CD4-positive, alpha-beta T cell (primary cell): ENCODE measurements around the gene PLA2G2D. TPM values are rescaled to one million over a fixed set of nuclear protein-coding genes. Genes with fewer than 3 reads are reported as not detected.

ENCODE experiments used
- ATAC-seq: fragments of 200-7000 bp; cut with Tn5 transposase; one replicate; pipeline ENCODE4 v1.10.0; 2022; ENCODE audit warnings: mild to moderate bottlenecking; ENCODE audit not compliant: poor library complexity
- CTCF ChIA-PET: fragments of 350-600 bp; sonication (Branson Sonifier 250); formaldehyde crosslinking; loops from one replicate; lab custom pipeline; 2021; ENCODE audit warnings: antibody characterized with exemption, inconsistent platforms; lab: Charles Lee
- POLR2A ChIA-PET: fragments of 350-600 bp; sonication (Branson Sonifier 250); formaldehyde crosslinking; loops from one replicate; lab custom pipeline; 2021; ENCODE audit warnings: antibody characterized with exemption, inconsistent platforms; lab: Charles Lee
- DNase-seq, 14 experiments: peaks; one replicate each; pipeline ENCODE4 v3.0.0-alpha.2; 2013 to 2020; ENCODE audit warnings: mixed read lengths in 2 of 14
- H3K27ac ChIP-seq, 2 donors: one replicate each; pipeline versions ENCODE4 v1.5.1 to v1.7.0; 2013; ENCODE audit warnings: low read length in 2 of 2, low read depth in 1 of 2, mild to moderate bottlenecking in 1 of 2
- H3K27me3 ChIP-seq, 2 experiments: 1 replicate in 1 of 2; 2 replicates in 1 of 2; pipeline versions ENCODE4 v1.6.1 to v1.7.0; 2013; ENCODE audit warnings: low read length in 2 of 2, control low read depth in 1 of 2, mild to moderate bottlenecking in 1 of 2, moderate library complexity in 1 of 2; ENCODE audit not compliant: insufficient read depth in 2 of 2, control insufficient read depth in 1 of 2
- H3K36me3 ChIP-seq: one replicate; pipeline ENCODE4 v1.6.1; 2013; ENCODE audit warnings: low read length, control low read depth; ENCODE audit not compliant: insufficient read depth
- H3K4me1 ChIP-seq: one replicate; pipeline ENCODE4 v1.6.1; 2013; ENCODE audit warnings: low read length, control low read depth; ENCODE audit not compliant: insufficient read depth
- H3K4me3 ChIP-seq: one replicate; pipeline ENCODE4 v1.5.1; 2013; ENCODE audit warnings: mild to moderate bottlenecking, low read length, moderate library complexity
- H3K9me3 ChIP-seq, 2 experiments: 1 replicate in 1 of 2; 2 replicates in 1 of 2; pipeline versions ENCODE4 v1.6.1 to v1.7.0; 2013; ENCODE audit warnings: low read length in 2 of 2, mild to moderate bottlenecking in 2 of 2, control low read depth in 1 of 2, moderate library complexity in 1 of 2; ENCODE audit not compliant: control insufficient read depth in 1 of 2, insufficient read depth in 1 of 2
- H3K27ac Mint-ChIP-seq: one replicate; pipeline ENCODE4 v1.8.0; 2020; ENCODE audit warnings: mixed read lengths
- H3K27me3 Mint-ChIP-seq: one replicate; pipeline ENCODE4 v1.8.0; 2021; ENCODE audit warnings: mixed read lengths
- H3K36me3 Mint-ChIP-seq: one replicate; pipeline ENCODE4 v1.8.0; 2021; ENCODE audit warnings: low read depth, mixed read lengths
- H3K4me1 Mint-ChIP-seq: one replicate; pipeline ENCODE4 v1.8.0; 2021; ENCODE audit warnings: low read depth, mixed read lengths
- H3K4me3 Mint-ChIP-seq: one replicate; pipeline ENCODE4 v1.8.0; 2020; ENCODE audit warnings: mild to moderate bottlenecking, mixed read lengths
- H3K9me3 Mint-ChIP-seq: one replicate; pipeline ENCODE4 v1.8.0; 2020; ENCODE audit warnings: mixed read lengths
- intact Hi-C, 2 experiments: fragments of 100-400 bp; cut with DNase I in 1 of 2; cut with micrococcal nuclease in 1 of 2; formaldehyde crosslinking; loops; one replicate each; pipeline versions ENCODE4 v1.15.1 to v1.9.0; 2023 to 2025; cut with DNase I, micrococcal nuclease
- total RNA-seq, 174 experiments: library from RNA in 2 of 174; stranded (reverse) in 2 of 174; gene quantifications; one replicate each; pipeline ENCODE4 v1.2.3 and lab custom pipeline; 2021 to 2026
- TF ChIP-seq, protein P1 (sequence below): fragments of 200-600 bp; IDR thresholded peaks from one replicate; pipeline ENCODE4 v1.8.0; 2022; ENCODE audit warnings: antibody characterized with exemption, mild to moderate bottlenecking

Gene PLA2G2D
- total RNA-seq, 2 experiments from 2014 or later = not detected

DNA sequence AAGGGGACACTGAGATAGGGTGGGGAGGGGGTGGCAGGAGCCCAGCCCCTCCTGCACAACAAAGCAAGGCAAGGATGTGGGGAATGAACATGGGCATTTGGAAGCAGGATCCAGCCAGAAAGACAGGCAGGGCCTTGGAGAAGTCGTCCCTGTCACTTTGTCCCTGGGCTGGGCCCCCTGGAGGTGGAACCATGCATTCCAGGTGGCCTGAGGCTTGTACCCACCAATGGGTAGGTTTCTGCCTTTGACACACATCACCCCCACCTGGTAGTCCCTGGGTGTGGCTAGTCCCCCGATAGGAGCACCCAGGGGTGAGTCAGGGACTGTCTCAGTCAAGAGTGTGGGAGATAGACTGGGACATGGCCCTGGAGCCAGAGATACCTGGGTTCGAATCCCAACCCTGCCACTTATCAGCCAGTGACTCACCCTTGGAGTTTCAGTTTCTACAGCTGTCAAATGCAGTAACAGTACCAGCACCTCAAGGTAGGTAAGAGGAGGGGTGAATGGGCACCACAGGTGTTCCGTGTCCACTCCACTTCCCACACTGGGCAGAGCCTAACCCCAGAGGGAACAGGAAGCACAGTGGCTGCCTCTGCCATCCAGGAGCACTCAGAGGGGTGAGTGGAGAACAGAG, 10.0 kb downstream of the PLA2G2D start:
- no peaks in the 10 kb centered on the region for H3K9me3 Mint-ChIP-seq
- Histone ChIP-seq H3K27me3 (peaks cover 0 to 3% of the 10 kb centered on the region in 2 experiments), H3K4me1 (no peaks in the 10 kb centered on the region), H3K36me3 (no peaks in the 10 kb centered on the region), H3K4me3 (no peak overlapping the region), H3K27ac (no peak overlapping the region), H3K9me3 (no peaks in the 10 kb centered on the region)
- no peaks in the 10 kb centered on the region for H3K36me3 Mint-ChIP-seq
- no peak for DNase-seq
- ChIA-PET CTCF (no interaction called here), POLR2A (no interaction called here)
- H3K4me3 Mint-ChIP-seq = no peak overlapping the region
- no peak for ATAC-seq
- no peak overlapping the region for H3K27ac Mint-ChIP-seq
- no peaks in the 10 kb centered on the region for H3K4me1 Mint-ChIP-seq
- intact Hi-C loops = no loop called here
- TF ChIP-seq, protein P1, sequence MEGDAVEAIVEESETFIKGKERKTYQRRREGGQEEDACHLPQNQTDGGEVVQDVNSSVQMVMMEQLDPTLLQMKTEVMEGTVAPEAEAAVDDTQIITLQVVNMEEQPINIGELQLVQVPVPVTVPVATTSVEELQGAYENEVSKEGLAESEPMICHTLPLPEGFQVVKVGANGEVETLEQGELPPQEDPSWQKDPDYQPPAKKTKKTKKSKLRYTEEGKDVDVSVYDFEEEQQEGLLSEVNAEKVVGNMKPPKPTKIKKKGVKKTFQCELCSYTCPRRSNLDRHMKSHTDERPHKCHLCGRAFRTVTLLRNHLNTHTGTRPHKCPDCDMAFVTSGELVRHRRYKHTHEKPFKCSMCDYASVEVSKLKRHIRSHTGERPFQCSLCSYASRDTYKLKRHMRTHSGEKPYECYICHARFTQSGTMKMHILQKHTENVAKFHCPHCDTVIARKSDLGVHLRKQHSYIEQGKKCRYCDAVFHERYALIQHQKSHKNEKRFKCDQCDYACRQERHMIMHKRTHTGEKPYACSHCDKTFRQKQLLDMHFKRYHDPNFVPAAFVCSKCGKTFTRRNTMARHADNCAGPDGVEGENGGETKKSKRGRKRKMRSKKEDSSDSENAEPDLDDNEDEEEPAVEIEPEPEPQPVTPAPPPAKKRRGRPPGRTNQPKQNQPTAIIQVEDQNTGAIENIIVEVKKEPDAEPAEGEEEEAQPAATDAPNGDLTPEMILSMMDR = no peak
- H3K27me3 Mint-ChIP-seq = peaks cover 2% of the 10 kb centered on the region

DNA sequence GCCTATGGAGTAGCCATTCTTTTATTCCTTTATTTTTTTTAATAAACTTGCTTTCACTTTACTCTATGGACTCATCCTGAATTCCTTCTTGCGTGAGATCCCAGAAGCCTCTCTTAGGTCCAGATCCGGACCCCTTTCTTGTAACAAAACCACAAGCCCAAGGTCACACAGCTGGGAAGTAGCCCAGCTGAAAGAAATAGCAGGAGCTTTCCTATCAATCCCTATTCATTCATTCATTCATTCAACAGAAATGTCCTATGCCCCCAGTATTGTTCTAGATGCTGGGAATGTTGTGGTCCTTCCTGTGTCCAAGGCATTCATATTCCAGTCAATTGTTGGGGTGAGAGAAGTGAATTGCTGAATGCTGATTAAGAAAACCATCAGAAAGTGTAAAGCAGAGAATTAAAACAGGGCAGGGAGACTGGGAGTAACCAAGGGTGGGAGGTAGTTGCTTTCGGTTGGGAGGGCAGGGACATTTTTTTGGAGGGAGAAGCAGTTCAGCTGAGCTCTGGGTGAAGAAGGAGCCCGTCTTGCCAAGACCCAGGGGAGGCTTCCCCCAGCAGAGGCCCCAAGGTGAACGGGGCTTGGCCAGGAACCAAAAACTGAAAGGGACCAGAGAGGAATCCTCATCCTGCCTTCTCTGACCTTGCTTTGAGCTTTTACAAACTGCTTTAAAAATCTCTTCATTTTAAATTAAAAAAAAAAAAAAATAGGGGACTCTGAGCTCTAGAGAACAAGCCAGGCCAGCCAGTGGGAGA, 10.8 kb downstream of the PLA2G2D start:
- Histone ChIP-seq H3K4me1 (no peaks in the 10 kb centered on the region), H3K4me3 (no peak overlapping the region), H3K27ac (no peak overlapping the region), H3K9me3 (no peaks in the 10 kb centered on the region), H3K27me3 (peaks cover 0 to 3% of the 10 kb centered on the region in 2 experiments), H3K36me3 (no peaks in the 10 kb centered on the region)
- no peaks in the 10 kb centered on the region for H3K4me1 Mint-ChIP-seq
- no peak overlapping the region for H3K27ac Mint-ChIP-seq
- ChIA-PET CTCF (no interaction called here), POLR2A (no interaction called here)
- H3K27me3 Mint-ChIP-seq = no peaks in the 10 kb centered on the region
- TF ChIP-seq, protein P1 = no peak
- no peak overlapping the region for H3K4me3 Mint-ChIP-seq
- no peaks in the 10 kb centered on the region for H3K36me3 Mint-ChIP-seq
- ATAC-seq = no peak
- no peaks in the 10 kb centered on the region for H3K9me3 Mint-ChIP-seq
- no peak for DNase-seq
- intact Hi-C loops = no loop called here

DNA sequence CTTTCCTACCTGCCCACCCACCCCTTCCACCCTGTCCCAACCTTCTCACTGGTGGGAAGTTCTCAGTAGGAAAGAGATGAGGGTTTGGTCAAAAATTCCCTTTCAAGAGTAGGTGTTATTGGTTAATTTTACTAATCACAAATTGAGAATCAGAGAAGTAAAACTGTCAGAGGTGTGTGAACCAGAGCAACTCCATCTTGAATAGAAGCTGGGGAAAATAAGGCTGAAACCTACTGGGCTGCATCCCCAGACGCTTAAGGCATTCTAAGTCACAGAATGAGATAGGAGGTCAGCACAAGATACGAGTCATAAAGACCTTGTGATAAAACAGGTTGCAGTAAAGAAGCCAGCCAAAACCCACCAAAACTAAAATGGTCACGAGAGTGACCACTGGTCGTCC, 11.5 kb downstream of the PLA2G2D start:
- Histone ChIP-seq H3K9me3 (no peaks in the 10 kb centered on the region), H3K27me3 (peaks cover 0 to 3% of the 10 kb centered on the region in 2 experiments), H3K4me1 (no peaks in the 10 kb centered on the region), H3K27ac (no peak overlapping the region), H3K36me3 (no peaks in the 10 kb centered on the region), H3K4me3 (no peak overlapping the region)
- no peaks in the 10 kb centered on the region for H3K27me3 Mint-ChIP-seq
- CTCF ChIA-PET = interaction anchor here (0.6 kb wide), 1 partner anchor 105 kb away, joined by 5 read pairs; no protein-coding TSS in a partner anchor
- H3K9me3 Mint-ChIP-seq = no peaks in the 10 kb centered on the region
- no peak overlapping the region for H3K27ac Mint-ChIP-seq
- no peak overlapping the region for H3K4me3 Mint-ChIP-seq
- POLR2A ChIA-PET = no interaction called here
- no peak for ATAC-seq
- no peaks in the 10 kb centered on the region for H3K4me1 Mint-ChIP-seq
- no peaks in the 10 kb centered on the region for H3K36me3 Mint-ChIP-seq
- TF ChIP-seq, protein P1 = no peak
- intact Hi-C loops = no loop called here
- no peak for DNase-seq
